Pancreas (tissue), 10 donors: ENCODE data around the gene OR2H2. TPM values are rescaled to one million over a fixed set of nuclear protein-coding genes. Genes with fewer than 3 reads are reported as not detected.

ENCODE experiments used
- ATAC-seq, 4 donors: fragments of 200-7000 bp; cut with Tn5 transposase; one replicate each; pipeline versions ENCODE4 v1.8.0 to v1.9.1; 2020; ENCODE audit warnings: mild to moderate bottlenecking in 4 of 4, moderate library complexity in 4 of 4
- DNase-seq, 6 donors: peaks; one replicate each; pipeline ENCODE4 v3.0.0-alpha.2; 2020
- FAIRE-seq: peaks from 2 replicates; lab custom pipeline; 2012; peaks lifted over from hg19 to GRCh38; lab: Jason Lieb, UNC
- H3K27ac ChIP-seq, 4 donors: fragments of 200-600 bp; sonication (generic); 1 replicate in 3 of 4; 2 replicates in 1 of 4; pipeline versions ENCODE4 v1.5.0 to v1.8.0; 2020
- H3K27me3 ChIP-seq, 4 donors: fragments of 200-600 bp; one replicate each; pipeline ENCODE4 v1.8.0; 2021
- H3K36me3 ChIP-seq, 3 donors: fragments of 200-600 bp; sonication (generic) in 1 of 3; one replicate each; pipeline versions ENCODE4 v1.5.0 to v1.8.0; 2020 to 2021
- H3K4me1 ChIP-seq, 3 donors: fragments of 200-600 bp; one replicate each; pipeline ENCODE4 v1.8.0; 2021
- H3K4me3 ChIP-seq, 4 donors: fragments of 200-600 bp; sonication (generic) in 2 of 4; one replicate each; pipeline versions ENCODE4 v1.5.0 to v1.8.0; 2020 to 2021
- H3K9me3 ChIP-seq, 4 donors: fragments of 200-600 bp; one replicate each; pipeline ENCODE4 v1.8.0; 2021
- CTCF ChIP-seq, 4 donors: fragments of 200-600 bp; sonication (generic) in 3 of 4; IDR thresholded peaks; one replicate each; pipeline versions ENCODE4 v1.5.0 to v1.8.0; 2021; ENCODE audit warnings: antibody characterized with exemption in 4 of 4
- WGBS, 2 donors: extraction: QIAGEN DNeasy Blood & Tissue Kit; methylation state at CpG; one replicate each; pipeline ENCODE4 v1.1.7; 2013; 5-methylcytosine and 5-hydroxymethylcytosine counted together
- intact Hi-C, 3 donors: fragments of 100-400 bp; cut with DNase I; formaldehyde crosslinking; loops; one replicate each; pipeline versions ENCODE4 v1.11.1 to v1.14.2; 2022
- polyA plus RNA-seq, 2 donors: library from polyadenylated mRNA; stranded (reverse); fragments of 200-250 nt; gene quantifications; one replicate each; pipeline ENCODE4 v1.2.3, GENCODE V29; 2013
- total RNA-seq, 6 donors: library from RNA; stranded (reverse); fragmentation: NEBNext Ultra II Directional in 4 of 6; extraction: Animal tissue kit (Norgen Biotek cat#: 25700) in 4 of 6; gene quantifications; one replicate each; pipeline versions ENCODE4 v1.2.1 to v1.2.4, GENCODE V29; 2021 to 2023
- donor health status: healthy with polysubstance abuse.
- donor health status: DM: no; HTN: no; CAD: no; lungs with moderate emphysema.
- donor health status: DM: no; HTN: no; CAD: no.
- donor health status: control.
- donor health status: control.
- donor health status: Bipolar disorder and iron deficiency.
- donor health status: DM: yes; HTN: yes; CAD: no.
- donor health status: DM: no; HTN: no; CAD: no.
- donor health status: DM: no; HTN: no; CAD: no.
- donor health status: DM: yes; HTN: yes; CAD: no.

Gene OR2H2
- total and polyA plus RNA-seq, 8 donors: not detected

DNA sequence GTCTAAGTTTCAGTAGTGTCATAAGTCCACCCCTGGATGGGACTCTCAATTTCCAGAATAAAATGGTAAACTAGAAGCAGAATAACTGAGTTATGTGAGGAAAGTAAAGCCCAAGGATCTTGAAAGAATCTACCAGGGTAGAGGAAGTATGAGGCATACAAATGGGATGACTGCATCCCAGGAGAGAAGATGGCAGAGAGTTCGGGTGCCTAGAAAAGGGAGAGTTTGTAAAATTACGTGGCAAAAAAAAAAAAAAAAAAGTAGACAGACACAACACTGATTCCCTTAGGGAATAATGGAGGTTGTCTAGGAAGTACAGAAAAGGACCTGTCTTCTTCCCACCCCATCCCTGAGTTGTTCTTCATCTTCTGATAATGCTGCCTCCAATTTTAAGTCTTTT lies 44.6 kb downstream of the OR2H2 start:
- intact Hi-C loops: no loop called here
- FAIRE-seq (no peak), ATAC-seq (no peak), DNase-seq (no peak)
- 75 to 79% methylated on average over 2 of the region's 2 CpGs for WGBS, 2 donors
- Histone ChIP-seq H3K27ac (no peak overlapping the region), H3K27me3 (no peaks in the 10 kb centered on the region), H3K9me3 (no peaks in the 10 kb centered on the region), H3K36me3 (no peaks in the 10 kb centered on the region), H3K4me3 (no peak overlapping the region), H3K4me1 (peaks cover 3 to 12% (median 7%) of the 10 kb centered on the region in 3 donors)
- TF ChIP-seq CTCF (IDR thresholded peaks at IDR 0.05): no peak

DNA sequence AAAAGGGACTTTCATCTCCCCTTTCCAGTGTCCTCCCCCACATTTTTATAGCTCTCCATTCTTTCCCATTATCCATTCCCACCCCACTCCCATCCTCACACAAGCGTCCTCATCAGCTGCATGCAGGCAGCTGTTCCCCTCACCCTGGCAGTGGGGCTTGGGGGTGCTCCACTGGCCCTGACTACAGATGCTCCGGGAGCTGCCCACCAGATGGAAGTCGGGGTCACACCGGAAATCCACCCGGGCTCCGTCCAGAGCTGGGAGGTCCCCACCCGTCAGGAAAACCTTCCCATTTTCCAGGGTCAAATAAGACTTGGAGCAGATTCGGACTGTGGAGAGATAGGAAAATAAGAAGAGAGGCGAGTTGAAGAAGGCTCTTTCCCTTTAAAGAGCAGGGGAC lies 45.4 kb downstream of the OR2H2 start:
- ATAC-seq: no peak
- no peak for FAIRE-seq
- 84% methylated on average over 9 of the region's 9 CpGs for WGBS, 2 donors
- Histone ChIP-seq H3K36me3 (no peaks in the 10 kb centered on the region), H3K4me3 (no peak overlapping the region), H3K9me3 (no peaks in the 10 kb centered on the region), H3K27me3 (no peaks in the 10 kb centered on the region), H3K27ac (no peak overlapping the region), H3K4me1 (peaks cover 3 to 12% (median 7%) of the 10 kb centered on the region in 3 donors)
- TF ChIP-seq CTCF (IDR thresholded peaks at IDR 0.05): no peak
- intact Hi-C loops: no loop called here
- DNase-seq: no peak

DNA sequence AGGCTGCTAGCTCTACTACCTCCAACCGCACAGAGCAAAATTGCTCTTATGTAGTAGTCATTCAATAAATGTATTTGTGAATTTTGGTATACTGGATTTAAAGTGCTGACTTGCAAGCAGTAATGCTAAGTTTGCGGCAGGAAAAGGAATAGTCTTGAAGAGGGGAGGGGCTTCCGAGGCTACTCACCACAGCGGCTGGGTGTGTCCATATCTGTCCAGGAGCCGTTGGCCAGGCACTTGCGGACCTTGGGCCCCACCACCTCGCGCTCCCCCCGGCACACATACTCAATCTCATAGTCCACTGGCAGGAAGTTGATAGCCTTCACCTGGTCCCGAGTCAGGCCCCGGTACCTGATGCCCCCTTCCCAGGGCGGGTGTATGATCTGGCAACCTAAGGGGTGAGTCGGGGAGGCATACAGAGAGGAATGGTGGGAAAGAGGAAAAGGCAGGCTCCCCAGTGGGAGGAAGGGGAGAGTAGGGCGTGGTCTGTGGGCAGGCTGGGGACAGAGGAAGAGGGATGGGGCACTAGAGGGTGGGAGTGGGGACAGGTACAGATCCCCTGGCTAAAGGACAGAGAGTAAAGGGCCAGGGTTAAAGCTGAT lies 46.4 kb downstream of the OR2H2 start:
- Histone ChIP-seq H3K27me3 (no peaks in the 10 kb centered on the region), H3K9me3 (no peaks in the 10 kb centered on the region), H3K4me3 (no peak overlapping the region), H3K36me3 (no peaks in the 10 kb centered on the region), H3K4me1 (peaks cover 3 to 12% (median 7%) of the 10 kb centered on the region in 3 donors), H3K27ac (no peak overlapping the region)
- FAIRE-seq (no peak), ATAC-seq (no peak), DNase-seq (peak in 1 of 6 donors; percentile 27)
- intact Hi-C loops: no loop called here
- TF ChIP-seq CTCF (IDR thresholded peaks at IDR 0.05): no peak
- WGBS, 2 donors: 79 to 83% methylated on average over 14 of the region's 14 CpGs

- FAIRE-seq (no peak), DNase-seq (peak; percentile 34 to 82 (median 56))
Observed at GRCh38 chr6:29631860-29632731, 47.2 kb downstream of the OR2H2 start.

More at GRCh38 chr6:29631860-29632731, 47.2 kb downstream of the OR2H2 start:
- no peak for TF ChIP-seq CTCF (IDR thresholded peaks at IDR 0.05)
- WGBS, 2 donors: 5 to 6% methylated on average over 35 to 50 of the region's 53 CpGs
- peaks cover 3 to 12% (median 7%) of the 10 kb centered on the region in 3 donors for H3K4me1 ChIP-seq
- no peaks in the 10 kb centered on the region for H3K36me3 ChIP-seq
- no peaks in the 10 kb centered on the region for H3K9me3 ChIP-seq
- no peaks in the 10 kb centered on the region for H3K27me3 ChIP-seq
- peak overlapping the region; percentile 47 to 73 (median 59) for H3K4me3 ChIP-seq
- peak; percentile 14 to 34 (median 23) for ATAC-seq
- intact Hi-C loops: no loop called here
- H3K27ac ChIP-seq: peak overlapping the region in 1 of 4 donors; percentile 17
